GM20000 (cell line): ENCODE data around the gene TMEM120A.

Experiments used
- DNase-seq: peaks from one replicate; pipeline ENCODE4 v3.0.0; 2012; ENCODE audit warnings: low spot score
- TF ChIP-seq, protein P1 (sequence below): IDR thresholded peaks from 2 replicates; pipeline ENCODE4 v1.5.1; 2012; ENCODE audit warnings: mild to moderate bottlenecking, control low read depth; ENCODE audit errors: extremely low read depth, missing control alignments

The TMEM120A gene

DNA sequence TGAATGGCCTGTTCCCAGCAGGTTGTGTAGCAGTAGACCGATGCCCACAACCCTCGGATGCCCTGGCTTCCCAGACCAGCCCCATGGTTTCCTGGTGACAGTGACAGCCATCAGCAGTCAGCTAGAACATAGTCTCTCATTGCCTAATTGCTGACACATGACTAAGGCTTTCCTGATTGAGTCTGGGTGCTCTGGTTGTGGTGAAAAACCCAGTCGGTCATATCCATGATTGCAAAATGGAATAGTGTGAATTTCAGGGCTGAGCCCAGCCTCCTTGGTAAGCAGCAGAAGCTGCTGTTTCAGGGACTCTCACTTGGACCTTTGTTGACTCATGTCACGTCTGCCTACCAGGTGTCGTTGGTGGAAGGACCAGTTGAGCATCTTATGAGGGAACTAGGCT is 42.9 kb downstream of the TMEM120A start:
- TF ChIP-seq, protein P1, sequence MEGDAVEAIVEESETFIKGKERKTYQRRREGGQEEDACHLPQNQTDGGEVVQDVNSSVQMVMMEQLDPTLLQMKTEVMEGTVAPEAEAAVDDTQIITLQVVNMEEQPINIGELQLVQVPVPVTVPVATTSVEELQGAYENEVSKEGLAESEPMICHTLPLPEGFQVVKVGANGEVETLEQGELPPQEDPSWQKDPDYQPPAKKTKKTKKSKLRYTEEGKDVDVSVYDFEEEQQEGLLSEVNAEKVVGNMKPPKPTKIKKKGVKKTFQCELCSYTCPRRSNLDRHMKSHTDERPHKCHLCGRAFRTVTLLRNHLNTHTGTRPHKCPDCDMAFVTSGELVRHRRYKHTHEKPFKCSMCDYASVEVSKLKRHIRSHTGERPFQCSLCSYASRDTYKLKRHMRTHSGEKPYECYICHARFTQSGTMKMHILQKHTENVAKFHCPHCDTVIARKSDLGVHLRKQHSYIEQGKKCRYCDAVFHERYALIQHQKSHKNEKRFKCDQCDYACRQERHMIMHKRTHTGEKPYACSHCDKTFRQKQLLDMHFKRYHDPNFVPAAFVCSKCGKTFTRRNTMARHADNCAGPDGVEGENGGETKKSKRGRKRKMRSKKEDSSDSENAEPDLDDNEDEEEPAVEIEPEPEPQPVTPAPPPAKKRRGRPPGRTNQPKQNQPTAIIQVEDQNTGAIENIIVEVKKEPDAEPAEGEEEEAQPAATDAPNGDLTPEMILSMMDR: no peak
- DNase-seq: no peak

DNA sequence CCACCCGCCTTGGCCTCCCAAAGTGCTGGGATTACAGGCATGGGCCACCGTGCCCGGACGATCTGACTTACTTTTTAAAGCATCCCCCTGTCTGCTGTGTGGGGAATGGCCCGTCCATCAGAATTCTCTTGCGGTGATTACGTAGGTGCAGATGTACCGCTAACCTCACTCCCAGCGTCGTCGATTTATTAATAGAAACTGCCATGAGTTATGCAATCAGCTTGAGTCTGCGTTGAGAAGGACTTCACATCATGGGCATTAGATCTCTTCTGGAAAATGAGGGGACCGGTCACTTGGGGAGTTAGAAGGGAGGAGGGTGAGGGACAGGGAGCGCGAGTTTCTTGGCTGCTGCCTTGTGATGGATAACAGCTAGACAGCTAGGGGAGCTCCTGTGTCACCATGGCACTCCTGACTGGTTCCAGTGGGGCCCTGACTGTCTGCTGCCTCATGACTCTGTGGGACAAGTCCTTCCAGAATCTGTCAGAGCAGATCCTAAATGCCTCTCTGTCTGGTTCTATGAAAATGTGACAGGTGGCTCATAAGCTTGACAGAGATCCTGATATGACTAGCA is 44.2 kb downstream of the TMEM120A start:
- no peak for DNase-seq
- TF ChIP-seq, protein P1: no peak

DNA sequence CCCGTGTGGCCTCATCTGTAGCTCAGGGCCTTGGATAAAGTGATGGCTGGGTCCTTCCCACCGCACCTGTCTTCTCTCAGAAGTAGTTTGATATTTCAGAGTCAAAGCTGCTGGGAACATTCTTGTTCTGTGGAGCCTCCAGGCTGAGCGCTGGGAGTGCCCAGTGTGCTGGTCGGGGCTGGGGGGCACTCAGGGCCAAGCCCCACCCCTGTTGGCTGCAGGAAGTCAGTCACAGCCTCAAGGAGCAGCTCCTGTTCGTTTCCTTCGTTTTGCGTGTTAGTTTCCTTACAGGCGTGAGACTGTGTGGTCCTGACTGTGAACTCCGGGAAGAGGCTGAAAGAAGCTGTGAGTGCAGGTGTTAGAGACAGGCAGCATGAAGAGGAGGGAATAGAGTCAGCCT is 46.2 kb downstream of the TMEM120A start:
- TF ChIP-seq, protein P1: no peak
- DNase-seq: no peak

DNA sequence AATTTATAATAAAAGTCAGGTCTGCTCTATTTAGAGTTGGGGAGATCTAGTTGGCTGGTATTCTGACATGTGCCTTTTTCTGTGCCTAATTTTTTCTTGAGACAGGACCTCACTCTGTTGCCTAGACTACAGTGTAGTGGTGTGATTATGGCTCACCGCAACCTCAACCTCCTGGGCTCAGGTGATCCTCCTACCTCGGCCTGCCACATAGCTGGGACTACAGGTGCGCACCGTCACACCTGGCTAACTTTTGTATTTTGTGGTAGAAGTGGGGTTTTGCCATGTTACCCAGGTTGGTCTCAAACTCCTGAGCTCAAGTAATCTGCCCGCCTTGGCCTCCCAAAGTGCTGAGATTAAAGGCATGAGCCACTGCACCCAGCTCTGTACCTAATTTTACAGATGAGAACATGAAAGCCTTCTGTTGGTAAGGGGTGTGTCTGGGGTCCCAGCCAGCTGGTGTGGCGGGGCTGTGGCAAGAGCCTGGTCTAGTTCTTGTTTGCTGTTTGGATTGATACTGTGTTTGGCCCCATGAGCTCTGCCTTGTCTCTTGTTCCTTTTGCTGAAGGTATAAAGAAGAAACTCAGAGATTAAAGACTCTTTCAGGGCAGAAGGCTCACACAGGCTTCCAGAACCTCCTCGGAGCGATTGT is 48.1 kb downstream of the TMEM120A start:
- DNase-seq: no peak
- TF ChIP-seq, protein P1: no peak

DNA sequence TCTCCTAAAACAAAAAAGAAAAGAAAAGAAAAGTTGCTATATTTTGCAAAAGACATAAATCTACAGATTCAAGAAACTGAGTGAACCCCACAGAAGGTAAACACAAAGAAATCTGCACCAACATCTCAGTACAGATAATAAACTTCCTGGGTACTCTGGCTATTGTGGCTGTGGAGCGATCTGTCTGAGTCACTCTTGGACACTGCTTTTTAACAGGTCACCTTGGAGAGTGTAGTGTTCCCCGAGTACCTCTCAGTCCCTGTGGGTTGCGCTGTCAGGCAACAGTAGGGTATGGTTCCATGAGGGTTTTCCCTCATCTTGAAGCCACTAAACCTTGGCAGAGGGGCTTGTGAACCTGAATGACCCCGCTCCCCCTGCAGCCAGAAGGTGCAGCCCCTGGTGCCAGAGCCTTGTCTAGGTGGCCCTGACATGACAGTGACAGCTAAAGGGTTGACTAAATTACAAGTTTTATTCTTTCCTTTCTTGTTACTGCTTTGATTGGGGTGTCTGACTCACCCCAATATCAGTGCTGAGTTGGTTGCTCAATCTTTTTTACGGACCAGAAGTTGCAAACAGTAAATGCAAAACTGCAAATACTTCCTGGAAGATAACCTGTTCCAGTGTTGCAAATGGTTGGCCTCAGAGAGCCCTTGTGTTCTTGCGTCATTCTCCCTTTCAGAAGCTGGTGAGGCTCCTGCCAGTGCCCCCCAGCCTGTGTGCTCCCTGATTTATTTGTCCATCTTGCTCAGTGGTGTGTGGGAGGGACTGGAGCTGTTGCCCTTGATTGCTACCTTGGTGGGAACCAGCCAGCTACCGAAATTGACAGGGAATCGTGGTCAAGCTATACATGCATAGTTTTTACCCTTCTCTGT is 48.9 kb downstream of the TMEM120A start:
- TF ChIP-seq, protein P1: no peak
- DNase-seq: no peak

DNA sequence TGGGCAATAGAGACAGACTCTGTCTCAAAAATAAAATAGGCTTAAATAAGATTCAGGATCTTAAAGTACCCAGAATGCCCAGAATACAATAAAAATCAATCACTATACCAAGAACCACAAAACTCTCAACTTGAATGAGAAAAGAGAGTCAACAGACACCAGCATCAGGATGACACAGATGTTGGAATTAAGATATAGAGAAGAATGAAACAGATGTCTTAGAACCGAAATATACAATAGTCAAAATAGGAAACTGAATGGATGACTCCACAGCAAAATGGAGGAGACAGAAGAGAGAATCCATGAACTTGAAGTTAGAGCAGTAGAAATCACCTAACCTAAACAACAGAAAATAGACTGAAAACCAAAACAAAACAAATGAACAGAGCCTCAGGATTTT is 49.9 kb downstream of the TMEM120A start:
- DNase-seq: no peak
- TF ChIP-seq, protein P1: no peak

DNA sequence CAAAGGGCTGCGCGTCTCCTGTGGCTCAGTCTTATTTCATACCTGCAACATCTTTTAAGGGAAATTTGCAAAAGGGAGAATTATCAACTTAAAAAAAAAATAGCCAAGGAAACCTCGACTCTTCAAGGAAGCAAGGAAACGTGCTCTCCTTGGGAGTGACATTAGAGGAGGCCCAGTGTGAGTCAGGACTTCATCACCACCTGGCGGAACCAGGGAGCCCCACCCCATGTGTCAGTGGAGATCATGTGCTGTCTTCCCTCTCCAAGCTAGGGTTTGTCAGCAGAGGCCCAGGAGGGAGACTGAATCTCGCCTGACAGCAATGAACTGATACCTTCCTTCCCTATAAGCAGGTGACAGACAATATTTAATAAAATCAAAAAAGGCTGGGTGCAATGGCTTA is 50.5 kb downstream of the TMEM120A start:
- TF ChIP-seq, protein P1: no peak
- DNase-seq: no peak
